HCT116 (cell line): ENCODE results near the gene LRRC47. TPM values are rescaled to one million over a fixed set of nuclear protein-coding genes. Genes with fewer than 3 reads are reported as not detected.

Experiments used
- ATAC-seq: fragments of 200-7000 bp; cut with Tn5 transposase; 2 replicates; pipeline ENCODE4 v1.9.1; 2020; ENCODE audit warnings: mild to moderate bottlenecking, moderate library complexity
- BruUV-seq: library from RNA; stranded (reverse); fragments of 400-500 nt; replicated peaks from 2 replicates; lab custom pipeline; 2021; lab: Mats Ljungman, UMichigan
- CTCF ChIA-PET: fragments of 300-600 bp; sonication (Branson Sonifier 250); formaldehyde crosslinking; loops from one replicate; lab custom pipeline; 2021; ENCODE audit warnings: antibody characterized with exemption; lab: Charles Lee
- POLR2A ChIA-PET: fragments of 300-600, 350-600 bp; sonication (Branson Sonifier 250); formaldehyde crosslinking; loops from one replicate; lab custom pipeline; 2021; ENCODE audit warnings: antibody characterized with exemption; lab: Charles Lee
- RAD21 ChIA-PET, 2 experiments: fragments of 300-600 bp; sonication (Branson Sonifier 250); formaldehyde crosslinking; loops; one replicate each; lab custom pipeline; 2023; ENCODE audit warnings: low total read pairs in 2 of 2; ENCODE audit not compliant: uncharacterized antibody in 2 of 2, unreplicated experiment in 2 of 2, low non-redundant PET in 1 of 2; lab: Charles Lee
- DNase-seq: peaks from one replicate; pipeline ENCODE4 v3.0.0-alpha.2; 2010; ENCODE audit warnings: low read depth, low spot score
- H2AFZ ChIP-seq: fragments of 200-600 bp; shearing (Covaris generic), sonication (generic); 2 replicates; pipeline ENCODE4 v1.6.1; 2017; ENCODE audit warnings: low read depth, mixed run types, mixed read lengths, antibody characterized with exemption, low read length; ENCODE audit not compliant: poor library complexity, severe bottlenecking
- H3K27ac ChIP-seq: 2 replicates; pipeline ENCODE4 v1.5.1; 2012; ENCODE audit warnings: low read depth, low read length
- H3K27me3 ChIP-seq: fragments of 200-600 bp; sonication (generic); 2 replicates; pipeline ENCODE4 v1.6.1; 2016; ENCODE audit warnings: mixed run types, low read length, mixed read lengths; ENCODE audit not compliant: insufficient read depth
- H3K36me3 ChIP-seq, 2 experiments: fragments of 200-500 bp in 1 of 2; fragments of 200-600 bp in 1 of 2; sonication (Bioruptor generic) in 1 of 2; sonication (generic) in 1 of 2; 2 replicates each; pipeline versions ENCODE4 v1.5.1 to v1.6.1; 2014 to 2016; ENCODE audit warnings: low read length in 2 of 2, inconsistent platforms in 1 of 2, mixed read lengths in 1 of 2, mixed run types in 1 of 2; ENCODE audit not compliant: insufficient read depth in 2 of 2, control insufficient read depth in 1 of 2
- H3K4me1 ChIP-seq, 2 experiments: fragments of 200-600 bp in 1 of 2; sonication (generic) in 1 of 2; 2 replicates each; pipeline versions ENCODE4 v1.5.1 to v1.6.1; 2012 to 2017; ENCODE audit warnings: low read length in 2 of 2, inconsistent platforms in 1 of 2, mild to moderate bottlenecking in 1 of 2, mixed read lengths in 1 of 2, mixed run types in 1 of 2, moderate library complexity in 1 of 2; ENCODE audit not compliant: insufficient read depth in 2 of 2, control insufficient read depth in 1 of 2
- H3K4me2 ChIP-seq: fragments of 200-600 bp; sonication (generic); 2 replicates; pipeline ENCODE4 v1.6.1; 2017; ENCODE audit warnings: mixed run types, low read length, mixed read lengths
- H3K4me3 ChIP-seq, 2 experiments: fragments of 200-600 bp in 1 of 2; sonication (generic) in 1 of 2; replicated peaks in 1 of 2; 2 replicates each; pipeline ENCODE4 v1.5.1; 2011 to 2016; ENCODE audit warnings: low read length in 2 of 2, control low read depth in 1 of 2, low read depth in 1 of 2, mild to moderate bottlenecking in 1 of 2, mixed read lengths in 1 of 2, mixed run types in 1 of 2
- H3K79me2 ChIP-seq: fragments of 200-600 bp; sonication (generic); 2 replicates; pipeline ENCODE4 v1.6.1; 2017; ENCODE audit warnings: mild to moderate bottlenecking, mixed run types, low read length, moderate library complexity, mixed read lengths; ENCODE audit not compliant: insufficient read depth
- H3K9ac ChIP-seq: fragments of 200-600 bp; sonication (generic); 2 replicates; pipeline ENCODE4 v1.6.1; 2016; ENCODE audit warnings: low read length, mixed read lengths
- H3K9me2 ChIP-seq: fragments of 200-600 bp; sonication (generic), shearing (Covaris generic); 2 replicates; pipeline ENCODE4 v1.6.1; 2017; ENCODE audit warnings: mixed run types, mild to moderate bottlenecking, moderate library complexity; ENCODE audit not compliant: insufficient read depth
- H3K9me3 ChIP-seq, 2 experiments: fragments of 200-500 bp in 1 of 2; fragments of 200-600 bp in 1 of 2; sonication (Bioruptor generic) in 1 of 2; sonication (generic) in 1 of 2; 2 replicates each; pipeline ENCODE4 v1.6.1; 2014 to 2017; ENCODE audit warnings: low read length in 2 of 2, mixed read lengths in 2 of 2, inconsistent platforms in 1 of 2, low read depth in 1 of 2, mild to moderate bottlenecking in 1 of 2, mixed run types in 1 of 2, moderate library complexity in 1 of 2; ENCODE audit not compliant: control insufficient read depth in 1 of 2, insufficient read depth in 1 of 2
- H4K20me1 ChIP-seq: fragments of 200-600 bp; sonication (generic), shearing (Covaris generic); 2 replicates; pipeline ENCODE4 v1.6.1; 2017; ENCODE audit warnings: mixed run types, mild to moderate bottlenecking, moderate library complexity; ENCODE audit not compliant: insufficient read depth
- ATF3 ChIP-seq: IDR thresholded peaks from 2 replicates; pipeline ENCODE4 v1.6.1; 2012
- CBX3 ChIP-seq: IDR thresholded peaks from 2 replicates; pipeline ENCODE4 v1.6.1; 2012; ENCODE audit warnings: low read depth
- CEBPB ChIP-seq: IDR thresholded peaks from 2 replicates; pipeline ENCODE4 v1.6.1; 2012; ENCODE audit warnings: low read depth
- EGR1 ChIP-seq: IDR thresholded peaks from 2 replicates; pipeline ENCODE4 v1.6.1; 2012; ENCODE audit warnings: low read depth
- ELF1 ChIP-seq: IDR thresholded peaks from 2 replicates; pipeline ENCODE4 v1.6.1; 2012; ENCODE audit warnings: low read depth, borderline replicate concordance
- EZH2 ChIP-seq: fragments of 200-600 bp; sonication (generic); IDR thresholded peaks from 2 replicates; pipeline ENCODE4 v1.6.1; 2017; ENCODE audit warnings: antibody characterized with exemption, mixed run types
- EZH2phosphoT487 ChIP-seq: fragments of 200-600 bp; IDR thresholded peaks from 2 replicates; pipeline ENCODE4 v1.6.1; 2018; ENCODE audit warnings: antibody characterized with exemption, borderline replicate concordance
- POLR2A ChIP-seq: IDR thresholded peaks from 2 replicates; pipeline ENCODE4 v1.7.0; 2011; ENCODE audit warnings: borderline replicate concordance; ENCODE audit not compliant: insufficient read depth, insufficient read length; ENCODE audit errors: extremely low read depth
- POLR2AphosphoS5 ChIP-seq: IDR thresholded peaks from 2 replicates; pipeline ENCODE4 v1.6.1; 2011; ENCODE audit warnings: mild to moderate bottlenecking, low read depth, low read length, moderate library complexity
- RAD21 ChIP-seq: IDR thresholded peaks from 2 replicates; pipeline ENCODE4 v1.6.1; 2012; ENCODE audit warnings: low read depth, mild to moderate bottlenecking
- SIN3A ChIP-seq: IDR thresholded peaks from 2 replicates; pipeline ENCODE4 v1.6.1; 2012; ENCODE audit warnings: low read depth
- SRF ChIP-seq: IDR thresholded peaks from 2 replicates; pipeline ENCODE4 v1.6.1; 2012; ENCODE audit warnings: low read depth
- TCF7L2 ChIP-seq: IDR thresholded peaks from 2 replicates; pipeline ENCODE4 v1.7.0; 2011; ENCODE audit warnings: borderline replicate concordance, inconsistent platforms; ENCODE audit not compliant: insufficient read depth, insufficient read length; ENCODE audit errors: extremely low read depth
- YY1 ChIP-seq: IDR thresholded peaks from 2 replicates; pipeline ENCODE4 v1.6.1; 2011; ENCODE audit warnings: low read length, low read depth, moderate library complexity, mild to moderate bottlenecking; ENCODE audit not compliant: insufficient replicate concordance; ENCODE audit errors: extremely low read depth
- ZFX ChIP-seq: fragments of 450-650 bp; IDR thresholded peaks from 2 replicates; pipeline ENCODE4 v1.6.1; 2017
- intact Hi-C: fragments of 100-400 bp; cut with micrococcal nuclease; formaldehyde crosslinking; loops from 2 replicates; pipeline ENCODE4 v1.10.0; 2022
- total RNA-seq: library from RNA; stranded (reverse); gene quantifications from one replicate; pipeline ENCODE4 v1.2.1, GENCODE V29; 2021; ENCODE audit not compliant: unreplicated experiment
- TF ChIP-seq, protein P1 (sequence below): IDR thresholded peaks from 2 replicates; pipeline ENCODE4 v1.6.1; 2011; ENCODE audit warnings: mild to moderate bottlenecking, low read length, moderate library complexity; ENCODE audit not compliant: insufficient replicate concordance; ENCODE audit errors: extremely low read depth

The LRRC47 gene
- total RNA-seq, 1 experiment from 2014 or later, result 48.0 TPM

DNA sequence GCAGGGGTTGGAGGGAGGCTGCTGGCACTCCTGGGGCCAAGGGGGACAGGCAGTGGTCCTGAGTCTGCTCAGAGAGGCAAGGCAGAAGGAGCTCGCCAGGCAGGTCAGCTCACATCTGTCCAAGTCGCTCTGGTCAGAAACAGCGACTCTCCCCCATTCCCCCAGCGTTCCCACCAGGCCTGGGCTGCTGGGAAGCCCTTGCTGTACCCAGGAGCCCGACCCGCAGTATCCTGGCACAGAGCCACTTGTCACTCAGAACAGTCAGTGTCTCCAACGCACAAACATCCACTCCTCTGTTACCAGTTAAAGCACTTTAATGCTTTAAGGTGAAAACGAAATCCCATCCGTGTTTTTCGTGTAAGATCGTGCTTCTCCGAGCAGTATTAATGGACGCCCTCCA lies 60.6 kb downstream of the LRRC47 start (continued):
- TF ChIP-seq POLR2AphosphoS5, result no peak
- TF ChIP-seq CEBPB, result no peak

- ATAC-seq (no peak), DNase-seq (no peak)
- no peak overlapping the region for H3K4me3 ChIP-seq
- H4K20me1 ChIP-seq, result no peaks in the 10 kb centered on the region
- no peaks in the 10 kb centered on the region for H3K79me2 ChIP-seq
- no peaks in the 10 kb centered on the region for H3K36me3 ChIP-seq
- BruUV-seq, result no TSS peak
- no peaks in the 10 kb centered on the region for H3K9me2 ChIP-seq
- no peaks in the 10 kb centered on the region for H3K9me3 ChIP-seq
- no peak overlapping the region for H3K27ac ChIP-seq
- TF ChIP-seq ATF3 (no peak), EGR1 (no peak), CEBPB (no peak), POLR2A (no peak), ZFX (no peak), SRF (no peak), RAD21 (no peak), EZH2 (no peak), CBX3 (no peak), SIN3A (no peak), YY1 (no peak), ELF1 (no peak), TCF7L2 (no peak), EZH2phosphoT487 (no peak)
- TF ChIP-seq, protein P1, sequence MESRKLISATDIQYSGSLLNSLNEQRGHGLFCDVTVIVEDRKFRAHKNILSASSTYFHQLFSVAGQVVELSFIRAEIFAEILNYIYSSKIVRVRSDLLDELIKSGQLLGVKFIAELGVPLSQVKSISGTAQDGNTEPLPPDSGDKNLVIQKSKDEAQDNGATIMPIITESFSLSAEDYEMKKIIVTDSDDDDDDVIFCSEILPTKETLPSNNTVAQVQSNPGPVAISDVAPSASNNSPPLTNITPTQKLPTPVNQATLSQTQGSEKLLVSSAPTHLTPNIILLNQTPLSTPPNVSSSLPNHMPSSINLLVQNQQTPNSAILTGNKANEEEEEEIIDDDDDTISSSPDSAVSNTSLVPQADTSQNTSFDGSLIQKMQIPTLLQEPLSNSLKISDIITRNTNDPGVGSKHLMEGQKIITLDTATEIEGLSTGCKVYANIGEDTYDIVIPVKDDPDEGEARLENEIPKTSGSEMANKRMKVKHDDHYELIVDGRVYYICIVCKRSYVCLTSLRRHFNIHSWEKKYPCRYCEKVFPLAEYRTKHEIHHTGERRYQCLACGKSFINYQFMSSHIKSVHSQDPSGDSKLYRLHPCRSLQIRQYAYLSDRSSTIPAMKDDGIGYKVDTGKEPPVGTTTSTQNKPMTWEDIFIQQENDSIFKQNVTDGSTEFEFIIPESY, result no peak
- ChIA-PET CTCF (interaction anchor here (1.8 kb wide), 1 partner anchor 11 kb away, joined by 5 read pairs; no protein-coding TSS in a partner anchor), RAD21 (no interaction called here), POLR2A (no interaction called here)
- H2AFZ ChIP-seq, result no peak overlapping the region
- no peaks in the 10 kb centered on the region for H3K4me1 ChIP-seq
- intact Hi-C loops, result no loop called here
- no peak overlapping the region for H3K4me2 ChIP-seq
- H3K27me3 ChIP-seq, result no peaks in the 10 kb centered on the region
- no peak overlapping the region for H3K9ac ChIP-seq
Observed at GRCh38 chr1:3735027-3735681, 61.1 kb downstream of the LRRC47 start.
